IPS-18a (cell line): ENCODE results near the gene SLC25A29.
A peak's percentile ranks its signal among the peaks of the same experiment; 100 is the strongest.

ENCODE experiments used
- H3K27ac ChIP-seq: one replicate; pipeline ENCODE4 v1.5.1; 2013; ENCODE audit warnings: low read length
- H3K27me3 ChIP-seq: one replicate; pipeline ENCODE4 v1.6.1; 2013; ENCODE audit warnings: mild to moderate bottlenecking, low read length; ENCODE audit not compliant: control insufficient read depth, insufficient read depth
- H3K36me3 ChIP-seq: one replicate; pipeline ENCODE4 v1.6.1; 2013; ENCODE audit warnings: low read depth, low read length; ENCODE audit not compliant: control insufficient read depth
- H3K4me1 ChIP-seq: one replicate; pipeline ENCODE4 v1.6.1; 2013; ENCODE audit warnings: low read depth, low read length; ENCODE audit not compliant: control insufficient read depth
- H3K4me3 ChIP-seq: one replicate; pipeline ENCODE4 v1.5.1; 2013; ENCODE audit warnings: low read length
- H3K9ac ChIP-seq: one replicate; pipeline ENCODE4 v1.6.1; 2013; ENCODE audit warnings: mild to moderate bottlenecking, low read length, moderate library complexity
- H3K9me3 ChIP-seq: one replicate; pipeline ENCODE4 v1.6.1; 2013; ENCODE audit warnings: low read depth, low read length; ENCODE audit not compliant: control insufficient read depth

Gene SLC25A29

GRCh38 chr14:100281286-100282082, 24.8 kb downstream of the SLC25A29 start:
- Histone ChIP-seq H3K4me1 (peaks cover 6% of the 10 kb centered on the region), H3K9me3 (no peaks in the 10 kb centered on the region), H3K27ac (no peak overlapping the region), H3K27me3 (no peaks in the 10 kb centered on the region), H3K4me3 (no peak overlapping the region), H3K36me3 (peaks cover 13% of the 10 kb centered on the region), H3K9ac (no peak overlapping the region)

- Histone ChIP-seq H3K9ac (no peak overlapping the region), H3K27me3 (no peaks in the 10 kb centered on the region), H3K4me3 (no peak overlapping the region), H3K4me1 (peaks cover 15% of the 10 kb centered on the region), H3K27ac (no peak overlapping the region), H3K36me3 (peaks cover 20% of the 10 kb centered on the region), H3K9me3 (no peaks in the 10 kb centered on the region)
Measured at GRCh38 chr14:100279563-100279962, 26.7 kb downstream of the SLC25A29 start.

GRCh38 chr14:100279133-100279532, 27.1 kb downstream of the SLC25A29 start:
- Histone ChIP-seq H3K27ac (no peak overlapping the region), H3K27me3 (no peaks in the 10 kb centered on the region), H3K9ac (no peak overlapping the region), H3K4me1 (peaks cover 16% of the 10 kb centered on the region), H3K9me3 (no peaks in the 10 kb centered on the region), H3K4me3 (no peak overlapping the region), H3K36me3 (peaks cover 20% of the 10 kb centered on the region)

GRCh38 chr14:100278702-100279101, 27.5 kb downstream of the SLC25A29 start:
- Histone ChIP-seq H3K27ac (no peak overlapping the region), H3K36me3 (peaks cover 20% of the 10 kb centered on the region), H3K9ac (no peak overlapping the region), H3K9me3 (no peaks in the 10 kb centered on the region), H3K4me3 (no peak overlapping the region), H3K27me3 (no peaks in the 10 kb centered on the region), H3K4me1 (peaks cover 14% of the 10 kb centered on the region)

- Histone ChIP-seq H3K9ac (peak overlapping the region; percentile 8), H3K36me3 (peaks cover 20% of the 10 kb centered on the region), H3K9me3 (no peaks in the 10 kb centered on the region), H3K4me1 (peaks cover 14% of the 10 kb centered on the region), H3K27ac (no peak overlapping the region), H3K27me3 (no peaks in the 10 kb centered on the region), H3K4me3 (no peak overlapping the region)
Measured at GRCh38 chr14:100275214-100275613, 31.0 kb downstream of the SLC25A29 start.

GRCh38 chr14:100274250-100274649, 32.0 kb downstream of the SLC25A29 start:
- Histone ChIP-seq H3K9me3 (no peaks in the 10 kb centered on the region), H3K4me1 (peaks cover 14% of the 10 kb centered on the region), H3K36me3 (peaks cover 20% of the 10 kb centered on the region), H3K4me3 (no peak overlapping the region), H3K9ac (no peak overlapping the region), H3K27me3 (no peaks in the 10 kb centered on the region), H3K27ac (no peak overlapping the region)

- Histone ChIP-seq H3K27me3 (no peaks in the 10 kb centered on the region), H3K9ac (no peak overlapping the region), H3K27ac (no peak overlapping the region), H3K36me3 (peaks cover 19% of the 10 kb centered on the region), H3K4me3 (no peak overlapping the region), H3K9me3 (no peaks in the 10 kb centered on the region), H3K4me1 (peaks cover 14% of the 10 kb centered on the region)
Measured at GRCh38 chr14:100271247-100271939, 34.9 kb downstream of the SLC25A29 start.

- no peaks in the 10 kb centered on the region for H3K4me1 ChIP-seq
- H3K9me3 ChIP-seq, result no peaks in the 10 kb centered on the region
- H3K9ac ChIP-seq, result no peak overlapping the region
- H3K4me3 ChIP-seq, result no peak overlapping the region
- peaks cover 22% of the 10 kb centered on the region for H3K36me3 ChIP-seq
- no peaks in the 10 kb centered on the region for H3K27me3 ChIP-seq
- no peak overlapping the region for H3K27ac ChIP-seq
Measured at GRCh38 chr14:100268591-100269207, 37.5 kb downstream of the SLC25A29 start.

GRCh38 chr14:100267990-100268389, 38.3 kb downstream of the SLC25A29 start:
- Histone ChIP-seq H3K27me3 (no peaks in the 10 kb centered on the region), H3K4me3 (no peak overlapping the region), H3K27ac (no peak overlapping the region), H3K4me1 (no peaks in the 10 kb centered on the region), H3K9me3 (no peaks in the 10 kb centered on the region), H3K9ac (no peak overlapping the region), H3K36me3 (peaks cover 26% of the 10 kb centered on the region)

GRCh38 chr14:100263141-100263540, 43.1 kb downstream of the SLC25A29 start:
- Histone ChIP-seq H3K9ac (no peak overlapping the region), H3K9me3 (no peaks in the 10 kb centered on the region), H3K27ac (no peak overlapping the region), H3K36me3 (peaks cover 23% of the 10 kb centered on the region), H3K4me3 (no peak overlapping the region), H3K4me1 (no peaks in the 10 kb centered on the region), H3K27me3 (no peaks in the 10 kb centered on the region)

- H3K36me3 ChIP-seq, result peaks cover 20% of the 10 kb centered on the region
- H3K4me3 ChIP-seq, result no peak overlapping the region
- H3K9me3 ChIP-seq, result no peaks in the 10 kb centered on the region
- no peak overlapping the region for H3K27ac ChIP-seq
- H3K4me1 ChIP-seq, result no peaks in the 10 kb centered on the region
- H3K9ac ChIP-seq, result no peak overlapping the region
- no peaks in the 10 kb centered on the region for H3K27me3 ChIP-seq
Measured at GRCh38 chr14:100262545-100262944, 43.7 kb downstream of the SLC25A29 start.
